Measurements from ENCODE around the gene PCP4L1.
"Not testable (repeated sequence)": the region's sequence is repeated elsewhere in the genome, so short reads cannot be mapped to it uniquely, and the experiment has no call there.

PCP4L1 gene

GRCh38 chr1:161258439-161259344 is at the start of gene PCP4L1:
Gene PCP4L1 (plus strand): TSS chr1:161258745. CDS start chr1:161258975, 230 bp downstream.
- DNase-seq: peak; percentile 73

GRCh38 chr1:161209790-161210409 is 48.6 kb upstream of the PCP4L1 start:
- DNase-seq: peak; percentile 71

- DNase-seq: no peak
Measured at GRCh38 chr1:161214369-161214768, 44.2 kb upstream of the PCP4L1 start.

- peak; percentile 16 for DNase-seq
Measured at GRCh38 chr1:161215076-161215475, 43.5 kb upstream of the PCP4L1 start, which contains the start of gene FCER1G. Gene FCER1G (plus strand): TSS chr1:161215295. CDS start chr1:161215322, 27 bp downstream.

GRCh38 chr1:161216945-161217712 is 41.4 kb upstream of the PCP4L1 start:
- DNase-seq: no peak

- no peak for DNase-seq
Measured at GRCh38 chr1:161217831-161218230, 40.7 kb upstream of the PCP4L1 start.

GRCh38 chr1:161218301-161219077 is 40.1 kb upstream of the PCP4L1 start:
- DNase-seq: no peak

- DNase-seq: no peak
Measured at GRCh38 chr1:161219078-161219892, 39.3 kb upstream of the PCP4L1 start.

GRCh38 chr1:161220002-161220401 is 38.5 kb upstream of the PCP4L1 start:
- no peak for DNase-seq

- DNase-seq: no peak
Measured at GRCh38 chr1:161222175-161223019, 36.1 kb upstream of the PCP4L1 start.

- no peak for DNase-seq
Measured at GRCh38 chr1:161223805-161224694, 34.5 kb upstream of the PCP4L1 start.

GRCh38 chr1:161224695-161225087 is 33.9 kb upstream of the PCP4L1 start:
- DNase-seq: not testable (repeated sequence)

- peak; percentile 52 for DNase-seq
Measured at GRCh38 chr1:161225178-161225533, 33.4 kb upstream of the PCP4L1 start.

GRCh38 chr1:161225534-161226319 is 32.8 kb upstream of the PCP4L1 start, which contains the start of gene TOMM40L:
Gene TOMM40L (plus strand): TSS chr1:161226060. CDS start chr1:161226490, 430 bp downstream.
- peak; percentile 96 for DNase-seq

GRCh38 chr1:161226320-161226711 is 32.2 kb upstream of the PCP4L1 start:
- no peak for DNase-seq

- DNase-seq: no peak
Measured at GRCh38 chr1:161226759-161227158, 31.8 kb upstream of the PCP4L1 start.

GRCh38 chr1:161227196-161227871 is 31.2 kb upstream of the PCP4L1 start:
- peak; percentile 82 for DNase-seq

GRCh38 chr1:161228032-161228431 is 30.5 kb upstream of the PCP4L1 start:
- no peak for DNase-seq

Data from midbrain (tissue), 1 donor.